SIG-M5 treated with dmso at 0.1 percent for 504 hours (cell line): Measurements from ENCODE around the gene ZNF534.
"Not testable (repeated sequence)": the region's sequence is repeated elsewhere in the genome, so short reads cannot be mapped to it uniquely, and the experiment has no call there.

Source experiments
- DNase-seq: peaks from one replicate; lab custom pipeline; 2025; ENCODE audit not compliant: unreplicated experiment; lab: John Stamatoyannopoulos, UW

The ZNF534 gene

GRCh38 chr19:52494518-52494917 lies 65.6 kb downstream of the ZNF534 start:
- DNase-seq: no peak

- no peak for DNase-seq
These were observed 69.6 kb downstream of the ZNF534 start for GRCh38 chr19:52498571-52498970.

GRCh38 chr19:52500474-52500873 lies 71.5 kb downstream of the ZNF534 start:
- DNase-seq: not testable (repeated sequence)

DNA sequence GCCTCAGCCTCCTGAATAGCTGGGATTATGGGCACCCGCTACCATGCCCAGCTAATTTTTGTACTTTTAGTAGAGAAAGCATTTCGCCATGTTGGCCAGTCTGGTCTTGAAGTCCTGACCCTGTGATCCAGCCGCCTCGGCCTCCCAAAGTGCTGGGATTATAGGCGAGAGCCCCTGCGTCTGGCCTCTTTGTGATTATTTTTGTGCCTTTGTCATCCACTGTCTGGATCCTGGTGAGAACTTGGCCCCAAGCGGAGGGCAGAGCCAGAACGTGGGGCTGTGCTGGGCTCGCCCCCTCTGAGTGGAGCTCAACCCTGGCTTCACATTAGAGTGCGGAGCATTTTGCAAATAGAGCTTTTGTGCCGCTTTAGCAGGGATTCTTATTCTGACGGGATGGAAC lies 72.0 kb downstream of the ZNF534 start:
- not testable (repeated sequence) for DNase-seq
